HG02588 (cell line): ENCODE results near the gene AIG1.
A peak's percentile ranks its signal among the peaks of the same experiment; 100 is the strongest.

Source experiments
- ATAC-seq: cut with Tn5 transposase; IDR thresholded peaks from one replicate; pipeline ENCODE4 v1.9.1; 2021; ENCODE audit warnings: mild to moderate bottlenecking, moderate library complexity; ENCODE audit not compliant: unreplicated experiment

Gene AIG1

GRCh38 chr6:143093290-143093689 is 32.6 kb downstream of the AIG1 start:
- no peak for ATAC-seq

- ATAC-seq: no peak
These were observed 35.7 kb downstream of the AIG1 start for GRCh38 chr6:143096403-143096802.

DNA sequence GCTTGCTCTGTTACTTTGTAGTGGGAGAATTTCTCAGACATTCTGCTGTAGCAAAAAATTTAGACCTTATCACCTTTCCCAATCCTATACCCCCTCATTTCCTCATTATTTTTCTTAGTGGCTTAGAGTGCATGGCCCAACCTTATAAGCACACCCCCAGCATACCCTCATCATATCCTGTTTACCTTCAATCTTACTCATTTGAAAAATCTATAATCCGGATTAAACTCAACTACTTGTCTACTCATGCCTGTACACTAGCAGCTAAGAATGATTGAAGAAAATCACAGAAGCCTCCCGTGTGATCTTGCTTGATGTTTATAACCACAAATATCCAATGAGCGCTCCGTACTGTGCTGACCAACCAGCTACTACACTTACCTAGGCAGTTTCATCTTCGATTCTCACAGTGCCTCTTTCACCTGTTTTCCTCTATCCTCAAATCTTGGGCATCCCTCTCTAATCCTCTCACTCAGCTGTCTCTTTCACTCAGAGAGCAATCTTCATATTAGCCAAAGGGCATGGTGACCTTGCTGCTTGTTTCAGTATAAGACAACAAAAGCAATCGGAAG is 36.6 kb downstream of the AIG1 start:
- no peak for ATAC-seq

DNA sequence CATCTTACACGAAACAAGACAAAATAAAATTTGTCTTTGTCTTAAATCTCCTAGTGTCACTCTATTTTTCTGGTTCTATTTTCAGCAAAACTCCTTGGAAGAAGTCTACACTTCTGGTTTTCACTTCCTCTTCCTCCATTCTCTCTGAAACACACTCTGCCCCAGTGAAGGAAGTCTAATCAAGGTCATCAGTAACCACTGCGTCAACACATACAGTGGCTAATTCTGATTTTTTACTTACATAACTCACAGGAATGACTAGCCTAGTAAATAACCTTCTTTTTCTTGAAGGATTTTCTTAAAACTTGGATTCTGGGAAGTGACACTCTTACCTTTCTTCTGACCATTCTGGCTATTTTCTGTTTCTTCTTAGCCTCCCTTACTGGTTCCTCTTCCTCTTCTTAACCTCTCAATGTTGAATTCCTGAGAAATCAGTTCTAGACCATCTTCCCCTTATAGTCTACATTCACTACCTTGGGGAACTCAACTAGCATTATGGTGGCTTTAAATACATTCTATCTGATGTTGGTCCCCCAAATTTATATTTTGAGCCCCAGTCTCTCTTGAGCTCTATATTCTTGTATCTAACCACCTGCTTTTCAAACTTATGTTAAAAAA is 37.5 kb downstream of the AIG1 start:
- peak; percentile 85 for ATAC-seq

- no peak for ATAC-seq
These were observed 39.0 kb downstream of the AIG1 start for GRCh38 chr6:143099647-143100046.

GRCh38 chr6:143100429-143100828 is 39.7 kb downstream of the AIG1 start:
- no peak for ATAC-seq

DNA sequence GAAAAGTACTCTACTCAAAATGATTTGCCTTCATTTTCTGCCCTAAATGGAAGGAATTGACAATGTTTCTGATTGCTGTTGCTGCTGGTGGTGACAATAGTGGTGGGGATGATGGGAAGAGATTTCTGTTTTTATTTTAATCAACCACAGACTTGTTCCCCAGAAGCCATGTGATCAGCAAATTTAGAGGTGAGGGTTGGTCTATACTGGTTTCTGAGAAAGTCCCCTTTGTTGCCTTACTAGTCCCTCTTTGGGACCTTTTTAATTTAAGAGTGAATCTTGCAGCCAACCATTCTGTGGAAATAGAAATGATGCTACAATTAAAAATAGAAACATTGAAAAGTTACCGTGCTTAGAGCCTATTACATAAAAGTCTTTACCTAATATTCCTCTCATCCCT is 43.2 kb downstream of the AIG1 start:
- ATAC-seq: no peak

GRCh38 chr6:143107440-143107839 is 46.8 kb downstream of the AIG1 start:
- ATAC-seq: no peak

GRCh38 chr6:143107911-143108761 is 47.4 kb downstream of the AIG1 start:
- ATAC-seq: no peak

GRCh38 chr6:143109196-143109595 is 48.5 kb downstream of the AIG1 start:
- no peak for ATAC-seq

- ATAC-seq: no peak
These were observed 49.9 kb downstream of the AIG1 start for GRCh38 chr6:143110572-143110971.

DNA sequence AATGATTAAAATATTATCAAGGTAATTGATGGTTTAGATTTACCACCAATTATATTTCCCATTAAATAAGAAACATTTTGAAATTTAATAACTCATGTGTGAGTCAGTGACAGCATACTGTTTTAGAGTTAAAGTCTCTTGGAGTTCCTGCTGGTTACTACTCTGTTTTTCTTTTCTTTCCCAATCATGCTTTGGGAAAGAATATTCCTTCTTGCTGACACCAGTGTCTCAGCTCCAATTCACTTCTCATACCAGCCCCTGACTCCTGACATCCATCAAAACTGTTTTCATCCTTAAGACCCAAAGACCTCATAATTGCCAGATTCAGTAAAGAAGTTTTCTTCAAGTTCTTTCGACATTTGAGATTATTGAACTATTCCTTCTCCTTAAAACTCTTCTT is 50.3 kb downstream of the AIG1 start:
- no peak for ATAC-seq

- ATAC-seq: no peak
These were observed 50.8 kb downstream of the AIG1 start for GRCh38 chr6:143111443-143111842.

DNA sequence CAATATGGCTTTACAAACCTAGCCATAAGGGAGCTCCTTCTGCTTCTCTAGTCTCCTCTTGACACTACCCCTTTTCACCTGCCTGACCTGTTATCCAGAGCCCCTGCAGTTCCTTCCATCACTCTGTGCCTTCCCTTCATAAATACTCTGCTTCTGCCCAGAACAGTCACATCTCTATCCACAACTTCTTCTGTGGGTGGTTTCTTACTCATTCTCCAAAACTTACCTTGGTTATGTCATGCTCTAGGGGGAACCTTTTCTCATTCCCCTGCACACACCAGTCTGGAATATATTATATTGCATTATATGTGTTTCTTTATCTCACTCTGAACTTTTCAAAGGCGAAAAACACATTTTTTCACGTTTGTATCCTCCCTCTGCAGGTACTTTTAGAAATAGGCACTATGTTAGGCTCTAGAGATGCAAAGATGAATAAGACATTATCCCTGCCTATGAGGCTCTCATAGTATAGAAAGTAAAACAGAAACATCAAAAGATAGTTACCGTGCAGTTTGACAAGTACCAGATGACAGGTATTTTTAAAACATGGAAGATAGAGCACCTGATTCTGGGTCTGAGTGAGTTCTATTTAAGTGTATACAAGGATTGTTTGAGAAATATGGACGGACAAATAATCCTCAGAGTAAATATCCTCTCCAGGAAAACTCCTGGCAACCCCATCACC is 51.5 kb downstream of the AIG1 start:
- peak; percentile 71 for ATAC-seq

DNA sequence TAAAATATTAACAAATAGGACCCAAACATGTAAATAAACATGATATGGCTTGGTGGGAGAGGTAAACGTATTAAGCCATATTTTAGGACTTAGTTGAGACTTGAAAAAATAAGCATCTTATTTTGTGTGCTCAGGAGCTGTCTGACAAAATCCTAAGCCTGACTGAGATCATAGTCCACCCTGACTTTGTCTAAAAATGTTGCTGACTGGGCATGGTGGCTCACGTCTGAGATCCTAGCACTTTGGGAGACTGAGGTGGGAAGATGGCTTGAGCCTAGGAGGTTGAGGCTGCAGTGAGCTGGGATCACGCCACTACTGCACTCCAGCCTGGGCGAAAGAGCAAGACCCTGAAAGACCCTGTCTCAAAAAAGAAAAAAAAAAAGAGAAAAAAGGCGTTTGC is 52.1 kb downstream of the AIG1 start:
- no peak for ATAC-seq

GRCh38 chr6:143115728-143116127 is 55.0 kb downstream of the AIG1 start:
- no peak for ATAC-seq

DNA sequence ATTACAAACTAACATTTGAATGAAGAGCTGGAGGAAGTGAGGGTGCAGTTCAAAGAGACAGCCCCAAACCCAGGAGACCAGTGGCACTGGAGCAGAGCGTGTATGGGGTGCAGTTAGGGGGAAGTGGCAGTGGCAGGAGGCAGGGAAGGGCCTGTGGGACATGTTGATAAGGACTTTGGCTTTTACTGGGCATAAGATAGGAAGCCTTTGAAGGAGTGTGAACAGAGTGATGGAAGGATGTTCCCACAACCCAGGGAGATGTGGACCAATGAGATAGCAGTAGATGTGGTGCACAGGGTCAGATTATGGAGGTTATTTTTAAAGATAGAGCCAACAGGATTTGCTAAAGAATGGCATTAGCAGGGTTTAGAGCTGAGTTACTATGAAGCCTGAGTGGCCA is 56.4 kb downstream of the AIG1 start:
- no peak for ATAC-seq

DNA sequence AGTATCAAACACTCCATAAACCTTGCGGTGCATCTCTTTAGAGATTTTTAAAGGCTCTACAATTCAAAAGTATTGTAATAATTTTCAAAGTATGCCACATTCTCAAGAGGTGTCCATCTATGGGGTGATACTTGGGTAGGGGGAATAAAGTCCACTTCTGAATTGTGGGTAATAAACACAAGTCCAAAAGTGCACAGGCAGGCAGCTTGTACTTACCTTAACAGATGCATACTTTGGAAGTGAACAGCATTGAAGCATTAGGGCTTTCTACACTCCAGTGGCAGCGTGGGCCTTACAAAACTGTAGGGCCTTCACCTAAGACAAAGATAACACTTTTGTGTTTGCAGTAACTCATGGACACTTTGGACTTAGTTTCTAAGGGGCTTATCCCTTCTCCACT is 58.6 kb downstream of the AIG1 start:
- ATAC-seq: no peak

- no peak for ATAC-seq
These were observed 62.4 kb downstream of the AIG1 start for GRCh38 chr6:143123081-143123480.

GRCh38 chr6:143123941-143124340 is 63.3 kb downstream of the AIG1 start:
- ATAC-seq: no peak

DNA sequence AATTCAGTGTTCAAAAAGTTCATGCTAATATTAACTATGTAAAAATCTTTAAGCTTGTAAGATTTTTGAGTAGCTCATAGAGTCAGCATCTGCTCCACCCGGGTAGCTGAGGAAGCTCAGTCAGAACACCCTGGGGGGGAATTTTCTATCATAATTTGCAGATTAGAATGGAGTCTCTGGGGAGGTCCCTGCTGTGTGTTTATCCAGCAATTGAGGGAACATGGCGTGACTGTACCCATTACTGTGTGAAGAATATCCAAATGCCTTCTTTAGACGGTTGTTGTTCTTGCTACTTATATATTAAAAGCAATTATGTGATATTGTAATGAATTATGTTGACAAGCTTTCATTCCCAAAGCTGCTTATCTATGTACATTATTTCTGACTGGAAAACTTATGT is 64.8 kb downstream of the AIG1 start:
- ATAC-seq: peak; percentile 50
